ENCODE measurements around the gene ATP2B2.

ATP2B2 gene

GRCh38 chr3:10468613-10469354 lies 36.6 kb downstream of the ATP2B2 start:
- DNase-seq, result no peak

GRCh38 chr3:10467904-10468612 lies 37.3 kb downstream of the ATP2B2 start:
- no peak for DNase-seq

- no peak for DNase-seq
Measured at GRCh38 chr3:10467204-10467603, 38.2 kb downstream of the ATP2B2 start.

- DNase-seq, result no peak
Measured at GRCh38 chr3:10466186-10466585, 39.2 kb downstream of the ATP2B2 start.

GRCh38 chr3:10465161-10465560 lies 40.2 kb downstream of the ATP2B2 start:
- no peak for DNase-seq

- peak; percentile 96 for DNase-seq
Measured at GRCh38 chr3:10463533-10464434, 41.6 kb downstream of the ATP2B2 start.

GRCh38 chr3:10462641-10463532 lies 42.5 kb downstream of the ATP2B2 start:
- no peak for DNase-seq

- DNase-seq, result peak; percentile 12
Measured at GRCh38 chr3:10460951-10461545, 44.3 kb downstream of the ATP2B2 start.

- peak; percentile 30 for DNase-seq
Measured at GRCh38 chr3:10459954-10460754, 45.2 kb downstream of the ATP2B2 start.

GRCh38 chr3:10457560-10457959 lies 47.8 kb downstream of the ATP2B2 start:
- no peak for DNase-seq

- DNase-seq, result no peak
Measured at GRCh38 chr3:10456981-10457380, 48.4 kb downstream of the ATP2B2 start.

- DNase-seq, result no peak
Measured at GRCh38 chr3:10455545-10455914, 49.9 kb downstream of the ATP2B2 start.

- no peak for DNase-seq
Measured at GRCh38 chr3:10454907-10455544, 50.4 kb downstream of the ATP2B2 start.

GRCh38 chr3:10453431-10454163 lies 51.8 kb downstream of the ATP2B2 start:
- peak; percentile 40 for DNase-seq

GRCh38 chr3:10450494-10451440 lies 54.6 kb downstream of the ATP2B2 start:
- DNase-seq, result peak; percentile 43

- DNase-seq, result no peak
Measured at GRCh38 chr3:10449436-10449835, 56.0 kb downstream of the ATP2B2 start.

- DNase-seq, result no peak
Measured at GRCh38 chr3:10448544-10448943, 56.8 kb downstream of the ATP2B2 start.

GRCh38 chr3:10447527-10448260 lies 57.7 kb downstream of the ATP2B2 start:
- DNase-seq, result no peak

Measured in NCI-H82 (cell line).